Subcutaneous adipose tissue (tissue), 4 donors: ENCODE measurements around the gene PRAF2. TPM values are rescaled to one million over a fixed set of nuclear protein-coding genes. Genes with fewer than 3 reads are reported as not detected.

Source experiments
- total RNA-seq, 4 donors: library from RNA; depleted of rRNA; stranded (reverse); fragments of >200 nt; gene quantifications; one replicate each; pipeline ENCODE4 v1.1.0, GENCODE V29; 2016
- TF ChIP-seq, protein P1 (sequence below): fragments of 450-650 bp; IDR thresholded peaks from one replicate; pipeline ENCODE4 v1.5.1; 2016; ENCODE audit warnings: low read depth, mild to moderate bottlenecking, control low read depth, antibody characterized with exemption, moderate library complexity

PRAF2 gene
- total RNA-seq, 4 donors from 2014 or later = 5.1 to 10.6 (median 9.0) TPM

DNA sequence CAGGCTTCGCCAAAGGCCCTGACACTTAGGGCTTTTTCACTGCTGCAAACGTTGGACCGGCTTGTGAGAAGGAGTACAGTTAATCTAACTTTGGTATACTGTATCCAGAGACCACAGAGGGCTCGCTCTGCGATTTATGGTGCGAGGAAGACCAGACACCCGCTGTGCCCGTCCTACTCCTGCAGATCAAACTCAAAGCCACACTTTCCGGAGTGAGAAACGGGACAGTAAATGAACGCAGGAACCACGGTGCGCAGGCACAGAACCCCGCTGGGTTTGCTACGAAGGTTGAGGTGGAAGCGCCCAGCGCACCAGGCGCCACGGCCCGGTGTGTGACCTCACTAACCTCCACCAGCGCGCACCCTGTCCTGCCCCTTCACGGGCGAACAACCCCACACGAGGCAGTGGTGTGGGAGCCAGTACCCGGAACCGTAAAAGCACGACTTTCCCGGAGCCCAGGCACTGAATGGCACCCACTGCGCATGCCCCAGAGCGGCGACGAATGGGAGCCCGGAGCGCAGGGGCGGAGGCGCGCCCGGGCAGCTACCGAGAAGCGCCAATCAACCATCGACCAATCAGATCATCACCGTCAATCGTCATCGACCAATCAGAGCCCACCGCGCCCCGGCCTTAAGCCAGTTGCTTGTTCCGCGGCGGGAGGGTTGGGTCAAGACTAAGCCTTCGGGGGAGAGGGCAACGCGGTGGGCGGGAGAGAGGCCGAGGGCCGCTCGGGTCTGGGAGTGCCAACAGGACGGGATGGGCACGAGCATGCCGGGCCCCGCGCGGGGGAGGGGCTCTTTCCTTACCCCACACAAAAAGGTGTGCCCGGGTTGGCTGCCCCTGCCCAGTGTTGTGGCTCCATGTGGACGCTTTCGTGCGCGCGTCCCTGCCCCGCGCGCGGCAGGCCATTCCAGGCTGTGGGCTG lies 27.2 kb upstream of the PRAF2 start:
- TF ChIP-seq, protein P1, sequence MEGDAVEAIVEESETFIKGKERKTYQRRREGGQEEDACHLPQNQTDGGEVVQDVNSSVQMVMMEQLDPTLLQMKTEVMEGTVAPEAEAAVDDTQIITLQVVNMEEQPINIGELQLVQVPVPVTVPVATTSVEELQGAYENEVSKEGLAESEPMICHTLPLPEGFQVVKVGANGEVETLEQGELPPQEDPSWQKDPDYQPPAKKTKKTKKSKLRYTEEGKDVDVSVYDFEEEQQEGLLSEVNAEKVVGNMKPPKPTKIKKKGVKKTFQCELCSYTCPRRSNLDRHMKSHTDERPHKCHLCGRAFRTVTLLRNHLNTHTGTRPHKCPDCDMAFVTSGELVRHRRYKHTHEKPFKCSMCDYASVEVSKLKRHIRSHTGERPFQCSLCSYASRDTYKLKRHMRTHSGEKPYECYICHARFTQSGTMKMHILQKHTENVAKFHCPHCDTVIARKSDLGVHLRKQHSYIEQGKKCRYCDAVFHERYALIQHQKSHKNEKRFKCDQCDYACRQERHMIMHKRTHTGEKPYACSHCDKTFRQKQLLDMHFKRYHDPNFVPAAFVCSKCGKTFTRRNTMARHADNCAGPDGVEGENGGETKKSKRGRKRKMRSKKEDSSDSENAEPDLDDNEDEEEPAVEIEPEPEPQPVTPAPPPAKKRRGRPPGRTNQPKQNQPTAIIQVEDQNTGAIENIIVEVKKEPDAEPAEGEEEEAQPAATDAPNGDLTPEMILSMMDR = no peak

DNA sequence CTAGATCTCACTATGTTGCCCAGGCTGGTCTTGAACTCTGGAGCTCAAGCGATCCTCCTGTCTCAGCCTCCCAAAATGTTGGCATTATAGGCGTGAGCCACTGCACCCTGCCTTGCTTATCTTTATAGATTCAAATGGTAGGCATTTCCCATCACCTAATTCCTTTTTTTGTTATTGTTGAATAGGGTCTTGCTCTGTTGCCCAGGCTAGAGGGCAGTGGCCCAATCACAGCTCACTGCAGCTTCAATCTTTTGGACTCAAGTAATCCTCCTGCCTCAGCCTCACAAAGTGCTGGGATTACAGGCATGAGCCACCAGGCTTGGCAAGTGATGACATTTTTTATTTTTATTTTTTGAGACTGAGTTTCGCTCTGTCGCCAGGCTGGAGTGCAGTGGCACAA lies 22.6 kb upstream of the PRAF2 start:
- TF ChIP-seq, protein P1 = no peak

DNA sequence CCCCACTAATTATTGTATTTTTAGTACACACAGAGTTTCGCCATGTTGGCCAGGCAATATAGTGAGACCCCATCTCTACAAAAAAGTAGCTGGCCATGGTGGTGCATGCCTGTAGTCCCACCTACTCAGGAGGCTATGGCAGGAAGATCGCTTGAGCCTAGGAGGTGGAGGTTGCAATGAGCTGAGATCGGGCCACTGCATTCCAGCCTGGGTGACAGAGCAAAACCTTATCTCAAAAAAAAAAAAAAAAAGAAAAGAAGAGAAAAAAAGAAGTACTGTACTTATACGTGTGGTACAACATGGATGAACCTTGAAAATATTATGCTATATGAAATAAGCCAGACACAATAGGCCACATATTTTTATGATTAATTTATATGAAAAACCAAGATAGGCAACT lies 15.8 kb upstream of the PRAF2 start:
- TF ChIP-seq, protein P1 = no peak

DNA sequence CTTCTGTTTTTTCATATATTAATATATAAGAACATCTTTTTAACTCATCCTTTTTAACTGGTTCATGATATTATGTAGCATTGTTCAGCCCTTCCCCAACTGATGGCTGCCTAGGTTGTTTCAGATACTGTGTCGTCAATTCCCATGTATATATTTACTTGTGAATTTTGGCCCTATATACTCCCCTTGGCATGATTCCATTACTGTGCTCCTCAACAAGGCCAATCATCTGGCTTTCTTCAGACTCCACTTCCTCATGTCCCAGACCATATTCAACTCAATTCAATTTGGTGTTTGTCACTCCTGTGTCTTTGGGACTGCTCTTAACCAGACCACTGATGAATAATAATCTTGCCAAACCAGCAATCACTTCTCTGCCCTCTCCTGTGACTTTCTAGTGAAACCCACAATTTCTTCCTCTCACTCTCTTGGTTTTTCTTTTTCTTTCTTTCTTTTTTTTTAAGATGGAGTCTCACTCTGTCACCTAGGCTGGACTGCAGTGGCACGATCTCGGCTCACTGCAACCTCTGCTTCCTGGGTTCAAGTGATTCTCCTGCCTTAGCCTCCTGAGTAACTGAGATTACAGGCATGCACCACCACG lies 8.6 kb upstream of the PRAF2 start:
- TF ChIP-seq, protein P1 = no peak

DNA sequence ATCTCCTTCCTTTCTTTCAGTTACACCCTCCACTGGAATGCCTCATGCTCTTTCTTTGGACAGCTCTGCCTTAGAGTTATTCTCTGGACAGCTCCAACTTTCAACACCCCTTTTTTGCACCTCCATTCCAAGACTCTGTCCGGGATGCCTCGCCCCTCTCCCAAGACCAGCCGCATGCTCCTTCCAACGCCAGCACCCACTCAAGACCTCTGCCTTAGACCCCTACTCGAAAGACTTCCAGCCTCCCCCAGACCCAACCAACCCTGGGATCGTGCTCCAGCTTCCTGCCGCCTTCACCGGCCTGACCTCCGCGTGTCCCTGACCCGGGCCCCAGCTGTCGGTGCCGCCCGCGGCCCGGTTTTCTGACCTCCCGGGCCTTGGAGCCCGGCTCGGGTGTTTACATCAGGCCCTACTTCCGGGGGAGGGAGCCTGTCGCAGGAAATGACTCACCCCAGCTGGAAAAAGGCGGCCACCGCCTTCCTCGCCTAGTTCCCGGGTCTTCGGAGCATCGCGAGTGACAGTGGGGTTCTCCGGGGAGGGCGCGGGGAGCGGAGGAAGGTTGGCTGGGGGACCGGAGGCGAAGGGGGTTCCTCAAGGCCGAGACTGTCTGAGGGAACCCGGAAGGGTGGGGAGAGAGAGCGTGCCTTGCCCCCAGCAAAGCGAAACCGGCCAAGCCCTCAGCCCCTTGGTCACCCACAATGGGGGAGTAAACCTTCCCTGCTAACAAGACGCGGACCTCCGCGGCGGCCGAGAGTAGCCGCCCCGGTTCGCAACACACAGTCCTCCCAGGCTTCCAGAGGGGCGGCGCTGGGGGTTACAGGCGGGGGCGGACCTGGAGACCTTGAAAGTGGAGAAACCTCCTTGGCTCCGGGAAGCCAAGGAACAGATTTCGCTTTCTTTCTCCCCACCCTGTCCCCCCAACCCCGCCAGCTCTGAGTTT lies 6.0 kb upstream of the PRAF2 start, which contains the start of gene WDR45:
Gene WDR45, minus strand, starts transcription at position 399 of the 940 bp plus-strand sequence. CDS start 1,792 bp downstream, outside the sequence.
- TF ChIP-seq, protein P1 = no peak

DNA sequence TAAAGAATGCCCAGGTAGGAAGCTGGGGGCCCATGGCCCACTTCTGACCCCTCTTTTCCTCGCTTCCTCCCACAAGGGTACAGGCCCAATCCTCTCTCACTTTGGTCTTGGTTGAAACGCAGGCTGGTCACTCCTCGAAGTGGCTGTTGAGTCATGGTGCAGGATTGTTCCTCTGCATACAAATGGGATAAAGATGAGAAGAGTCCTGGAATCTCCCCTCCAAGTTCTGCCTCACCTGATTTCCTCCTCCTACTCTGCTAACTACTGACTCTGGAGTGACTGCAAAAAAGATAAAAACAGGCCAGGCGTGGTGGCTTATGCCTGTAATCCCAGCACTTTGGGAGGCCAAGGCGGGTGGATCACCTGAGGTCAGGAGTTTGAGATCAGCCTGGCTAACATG lies 4.1 kb upstream of the PRAF2 start:
- TF ChIP-seq, protein P1 = no peak

DNA sequence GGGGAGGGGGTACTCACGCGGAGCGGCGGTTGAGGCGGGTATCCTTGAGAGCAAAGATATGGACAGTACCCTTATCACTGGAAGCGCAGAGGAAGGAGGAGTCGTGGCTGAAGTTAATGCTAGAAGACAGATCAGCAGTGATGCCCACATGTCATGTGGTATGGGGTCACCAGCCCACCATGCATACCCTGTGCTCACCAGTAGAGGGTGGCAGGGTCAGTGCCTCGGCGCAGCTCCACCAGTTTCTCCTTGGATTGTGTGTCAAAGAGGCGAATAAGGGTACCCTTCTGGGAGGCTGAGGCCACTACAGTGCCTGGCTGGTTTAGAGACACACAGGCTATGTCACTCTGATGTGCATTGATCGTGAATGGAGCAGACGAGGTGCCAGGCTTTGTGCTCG lies 1.5 kb upstream of the PRAF2 start:
- TF ChIP-seq, protein P1 = no peak
